Hematopoietic multipotent progenitor cell (in vitro differentiated cells): Measurements from ENCODE around the gene MEIOSIN. TPM values are rescaled to one million over a fixed set of nuclear protein-coding genes. Genes with fewer than 3 reads are reported as not detected.
"Not testable (repeated sequence)": the region's sequence is repeated elsewhere in the genome, so short reads cannot be mapped to it uniquely, and the experiment has no call there.

Source experiments
- DNase-seq, 3 donors: peaks; one replicate each; pipeline ENCODE4 v3.0.0-alpha.2; 2011 to 2015; ENCODE audit warnings: low read depth in 2 of 3, low spot score in 2 of 3
- total RNA-seq: library from RNA; depleted of rRNA; stranded (reverse); fragments of >200 nt; gene quantifications from one replicate; pipeline ENCODE4 v1.2.3, GENCODE V29; 2012

Gene MEIOSIN
- not detected for total RNA-seq

DNA sequence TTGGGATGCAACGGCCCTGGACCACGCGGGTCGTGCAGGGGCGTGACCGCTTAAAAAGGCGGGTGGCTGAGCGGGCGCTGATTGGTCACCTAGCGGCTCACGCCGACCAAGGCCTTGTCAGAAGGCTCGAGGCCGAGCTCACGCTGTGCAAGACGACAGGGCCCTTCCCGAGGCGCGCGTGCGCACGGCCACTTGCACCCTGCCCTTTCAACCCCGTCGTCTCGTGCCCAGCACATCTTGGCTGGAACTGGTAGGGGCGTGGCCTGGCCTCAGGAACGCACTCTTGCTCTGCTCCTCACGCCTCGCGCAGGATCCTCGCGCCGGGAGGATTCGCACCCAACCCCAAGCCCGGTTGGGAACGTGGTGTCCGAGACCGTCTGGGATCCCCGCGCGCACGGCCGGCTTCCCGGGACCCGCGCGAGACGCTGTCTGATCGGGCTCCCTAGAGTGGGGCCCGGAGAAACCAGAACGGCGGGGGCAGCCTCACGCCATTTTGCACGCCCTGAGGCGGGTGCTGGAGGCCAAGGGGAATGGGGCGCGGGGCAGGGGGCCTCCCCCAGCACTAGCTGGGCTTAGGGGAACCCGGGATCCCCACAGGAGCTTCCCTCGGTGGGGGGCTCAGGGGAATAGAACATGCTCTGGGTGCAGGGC, at the start of gene MEIOSIN:
Gene MEIOSIN, plus strand, starts transcription at position 280 of the 651 bp plus-strand sequence. CDS start 1,938 bp downstream, outside the sequence.
- no peak for DNase-seq

GRCh38 chr19:45685045-45685444, 48.2 kb upstream of the MEIOSIN start:
- DNase-seq: not testable (repeated sequence)

- no peak for DNase-seq
Measured at GRCh38 chr19:45687599-45687998, 45.6 kb upstream of the MEIOSIN start.

GRCh38 chr19:45691516-45692186, 41.6 kb upstream of the MEIOSIN start, which contains the start of gene SNRPD2:
Gene SNRPD2, minus strand, starts transcription at chr19:45691953. Its CDS starts 65 bp downstream, at chr19:45691888.
- peak; percentile 89 to 96 (median 94) for DNase-seq

GRCh38 chr19:45692187-45693105, 40.8 kb upstream of the MEIOSIN start, which contains the start of gene QPCTL:
Gene QPCTL, plus strand, starts transcription at chr19:45692666. Its CDS starts 38 bp downstream, at chr19:45692704.
- DNase-seq: peak; percentile 88 to 100 (median 99)

DNA sequence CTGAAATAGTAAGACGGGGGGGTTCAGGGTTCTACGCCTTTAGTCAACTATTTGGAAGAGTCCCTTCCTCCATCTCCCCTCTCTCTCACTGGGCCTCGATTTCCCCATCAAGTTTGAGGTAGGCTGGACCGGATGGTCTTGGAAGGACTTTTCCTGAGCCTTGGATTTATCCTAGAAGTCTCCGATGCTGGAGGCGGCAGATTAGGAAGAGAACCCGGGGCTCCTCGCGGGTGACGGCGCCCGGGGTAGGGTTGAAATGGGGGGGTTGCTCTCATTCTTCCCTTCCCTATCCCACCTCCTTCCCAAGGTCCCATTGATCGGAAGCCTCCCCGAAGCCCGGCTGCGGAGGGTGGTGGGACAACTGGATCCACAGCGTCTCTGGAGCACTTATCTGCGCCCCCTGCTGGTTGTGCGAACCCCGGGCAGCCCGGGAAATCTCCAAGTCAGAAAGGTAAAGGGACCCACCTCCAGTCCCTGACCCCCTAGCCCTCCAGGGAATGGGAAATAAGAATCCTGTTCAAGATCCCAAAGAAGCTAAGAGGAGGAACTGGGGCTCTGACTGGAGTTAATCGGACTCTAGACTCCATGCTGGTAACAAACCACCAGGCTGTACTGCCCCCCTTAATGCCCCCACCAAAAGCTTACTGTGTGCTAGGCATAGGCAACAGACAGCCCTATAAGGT, 40.0 kb upstream of the MEIOSIN start:
- DNase-seq: peak in 2 of 3 donors; percentile 55 to 74

DNA sequence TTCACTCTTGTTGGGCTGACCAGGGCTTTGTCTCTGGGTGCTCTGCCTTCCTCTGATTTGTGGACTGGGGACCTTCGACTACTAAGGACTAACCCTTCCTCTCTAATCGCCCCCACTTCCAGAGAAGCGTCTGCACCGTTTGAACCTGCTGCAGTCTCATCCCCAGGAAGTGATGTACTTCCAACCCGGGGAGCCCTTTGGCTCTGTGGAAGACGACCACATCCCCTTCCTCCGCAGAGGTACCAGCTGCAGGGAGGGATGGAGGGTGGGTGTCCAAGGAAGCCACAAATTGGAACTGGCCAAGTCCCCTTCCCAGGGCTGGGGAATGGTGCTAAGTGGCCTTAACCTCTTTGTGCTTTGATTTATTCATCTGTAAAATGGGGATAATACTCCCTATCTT, 31.6 kb upstream of the MEIOSIN start:
- peak in 1 of 3 donors; percentile 33 for DNase-seq

- no peak for DNase-seq
Measured at GRCh38 chr19:45705115-45705514, 28.1 kb upstream of the MEIOSIN start.

DNA sequence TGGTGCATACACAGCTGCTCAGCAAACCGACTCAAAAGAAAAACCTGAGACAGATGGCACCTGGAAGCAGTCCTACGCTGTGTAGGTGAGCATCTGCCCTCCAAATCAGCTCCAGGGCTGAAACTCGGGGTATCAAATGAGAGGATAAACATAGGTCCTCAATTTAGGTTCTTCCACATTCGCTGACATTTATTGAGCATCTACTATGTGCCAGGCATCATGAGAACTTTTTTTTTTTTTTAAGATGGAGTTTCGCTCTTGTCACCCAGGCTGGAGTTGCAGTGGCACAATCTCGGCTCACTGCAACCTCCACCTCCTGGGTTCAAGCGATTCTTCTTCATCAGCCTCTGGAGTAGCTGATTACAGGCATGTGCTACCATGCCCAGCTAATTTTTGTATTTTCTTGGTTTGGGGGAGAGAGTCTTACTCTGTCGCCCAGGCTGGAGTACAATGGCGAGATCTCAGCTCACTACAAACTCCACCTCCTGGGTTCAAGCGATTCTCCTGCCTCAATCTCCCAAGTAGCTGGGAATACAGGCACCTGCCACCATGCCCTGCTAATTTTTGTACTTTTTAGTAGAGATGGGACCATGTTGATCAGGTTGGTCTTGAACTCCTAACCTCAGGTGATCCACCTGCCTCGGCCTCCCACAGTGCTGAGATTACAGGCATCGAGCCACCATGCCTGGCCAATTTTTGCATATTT, 27.4 kb upstream of the MEIOSIN start:
- DNase-seq: no peak

DNA sequence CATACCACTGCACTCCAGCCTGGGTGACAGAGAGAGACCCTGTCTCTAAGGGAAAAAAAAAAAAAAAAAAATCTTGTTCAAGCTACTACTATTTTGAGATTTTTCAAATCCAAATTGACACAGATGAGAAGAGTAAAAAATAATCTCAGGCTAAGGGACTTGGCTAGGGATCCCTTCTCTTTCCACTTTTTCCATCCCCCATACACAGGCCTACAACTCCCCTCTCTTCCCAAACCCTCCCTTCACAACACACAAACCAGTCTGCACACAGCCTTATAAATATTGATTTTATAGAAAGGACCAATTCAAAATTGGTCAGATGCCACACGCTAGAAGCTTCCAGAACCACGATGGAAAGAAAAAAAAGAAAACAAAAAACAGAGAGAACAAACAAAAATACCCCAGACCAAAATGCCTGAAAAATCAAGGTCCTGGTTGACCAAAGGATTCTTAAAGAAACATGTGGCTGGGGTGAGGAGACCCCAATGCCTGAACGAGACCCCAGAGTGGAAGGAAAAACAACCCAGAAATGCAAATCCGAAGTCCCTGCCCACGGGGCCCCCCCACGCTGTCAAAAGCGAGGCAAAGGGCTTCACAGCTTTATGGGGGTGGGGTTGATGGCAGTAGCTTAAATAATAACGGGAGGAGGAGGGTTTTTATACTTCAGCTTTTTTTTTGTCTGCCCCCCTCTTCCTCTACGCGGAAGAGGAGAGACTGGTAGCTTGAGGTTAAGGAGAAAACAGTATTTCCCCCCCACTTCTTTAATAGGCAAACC, 22.7 kb upstream of the MEIOSIN start:
- DNase-seq: no peak

DNA sequence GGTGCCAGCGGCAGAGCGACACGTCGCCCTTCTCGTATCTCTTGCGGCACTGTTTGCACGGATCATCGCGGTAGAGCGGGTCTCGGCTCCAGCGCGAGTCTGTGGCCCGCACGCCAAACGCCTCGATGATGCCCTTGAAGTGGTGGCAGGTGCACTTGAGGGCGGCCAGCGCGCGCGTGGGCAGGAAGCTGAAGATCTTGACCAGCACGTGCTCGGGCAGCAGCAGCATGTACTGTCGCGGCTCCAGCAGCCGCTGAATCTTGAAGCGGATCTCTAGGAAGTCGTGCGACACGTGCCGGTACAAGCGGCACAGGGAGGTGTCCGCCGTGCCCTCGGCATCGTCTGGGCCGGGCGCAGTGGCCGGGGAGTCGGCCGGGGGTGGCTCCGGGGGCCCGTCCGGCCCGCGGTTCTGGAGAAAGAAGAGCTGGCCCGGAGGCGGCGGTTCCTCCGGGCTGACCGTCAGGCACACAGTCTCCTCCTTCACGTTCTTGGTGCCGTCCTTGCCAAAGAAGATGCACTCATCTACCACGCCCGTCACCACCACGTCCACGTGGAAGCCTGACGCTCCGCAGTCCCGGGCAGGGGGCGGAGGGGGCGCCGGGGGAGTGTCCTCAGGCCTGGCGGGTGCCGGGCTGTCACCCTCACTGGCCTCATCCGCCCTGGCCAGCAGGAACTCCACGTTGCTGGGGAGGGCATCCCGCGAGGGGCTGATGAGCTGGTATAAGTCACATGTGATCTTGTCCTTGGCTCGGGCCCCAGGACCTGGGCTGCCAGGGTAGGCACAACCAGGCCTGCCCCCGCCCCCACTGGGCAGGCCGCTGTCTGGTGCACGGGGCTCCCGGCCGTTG, 21.2 kb upstream of the MEIOSIN start:
- no peak for DNase-seq

GRCh38 chr19:45712699-45713067, 20.6 kb upstream of the MEIOSIN start:
- DNase-seq: no peak

- DNase-seq: no peak
Measured at GRCh38 chr19:45713141-45713540, 20.1 kb upstream of the MEIOSIN start.

- DNase-seq: no peak
Measured at GRCh38 chr19:45715139-45715538, 18.1 kb upstream of the MEIOSIN start.

GRCh38 chr19:45716359-45717130, 16.7 kb upstream of the MEIOSIN start:
- peak in 1 of 3 donors; percentile 28 for DNase-seq

GRCh38 chr19:45717131-45717982, 15.9 kb upstream of the MEIOSIN start:
- DNase-seq: peak; percentile 88 to 100 (median 99)
